MM.1S (cell line): Measurements from ENCODE around the gene CD34.

Experiments used
- DNase-seq: peaks from one replicate; pipeline ENCODE4 v3.0.0-alpha.2; 2015
- H2AFZ ChIP-seq: fragments of 300-600 bp; sonication (generic); 2 replicates; pipeline ENCODE4 v1.6.0; 2016; ENCODE audit warnings: antibody characterized with exemption, low read length
- H3F3A ChIP-seq: fragments of 300-600 bp; sonication (generic); 2 replicates; pipeline ENCODE4 v1.6.1; 2016; ENCODE audit warnings: mild to moderate bottlenecking, antibody characterized with exemption, low read length, moderate library complexity, mixed read lengths; ENCODE audit not compliant: insufficient read depth
- H3K27ac ChIP-seq: fragments of 300-600 bp; sonication (generic); 2 replicates; pipeline ENCODE4 v1.5.1; 2016; ENCODE audit warnings: mild to moderate bottlenecking, low read length
- H3K27me3 ChIP-seq: fragments of 300-600 bp; sonication (generic); replicated peaks from 2 replicates; pipeline ENCODE4 v1.6.0; 2016; ENCODE audit warnings: low read length; ENCODE audit not compliant: insufficient read depth
- H3K36me3 ChIP-seq: fragments of 300-600 bp; sonication (generic); replicated peaks from 2 replicates; pipeline ENCODE4 v1.6.1; 2016; ENCODE audit warnings: mild to moderate bottlenecking, low read length, mixed read lengths; ENCODE audit not compliant: insufficient read depth
- H3K4me1 ChIP-seq: fragments of 300-600 bp; sonication (generic); 2 replicates; pipeline ENCODE4 v1.6.1; 2016; ENCODE audit warnings: low read length, mixed read lengths
- H3K4me2 ChIP-seq: fragments of 300-600 bp; sonication (generic); 2 replicates; pipeline ENCODE4 v1.6.0; 2016; ENCODE audit warnings: low read depth, low read length
- H3K4me3 ChIP-seq: fragments of 300-600 bp; sonication (generic); 2 replicates; pipeline ENCODE4 v1.5.1; 2016; ENCODE audit warnings: low read length, mixed read lengths
- H3K79me2 ChIP-seq: fragments of 300-600 bp; sonication (generic); 2 replicates; pipeline ENCODE4 v1.6.1; 2016; ENCODE audit warnings: mixed run types, low read length, mixed read lengths
- H3K9ac ChIP-seq: fragments of 300-600 bp; sonication (generic); 2 replicates; pipeline ENCODE4 v1.6.1; 2016; ENCODE audit warnings: low read length, mixed read lengths
- H3K9me2 ChIP-seq: fragments of 300-600 bp; sonication (generic); replicated peaks from 2 replicates; pipeline ENCODE4 v1.6.1; 2016; ENCODE audit warnings: mild to moderate bottlenecking, low read length, mixed read lengths; ENCODE audit not compliant: insufficient read depth
- H3K9me3 ChIP-seq: fragments of 300-600 bp; sonication (generic); replicated peaks from 2 replicates; pipeline ENCODE4 v1.6.1; 2016; ENCODE audit warnings: mild to moderate bottlenecking, low read length, mixed read lengths; ENCODE audit not compliant: insufficient read depth
- H4K20me1 ChIP-seq: fragments of 300-600 bp; sonication (generic); 2 replicates; pipeline ENCODE4 v1.6.1; 2016; ENCODE audit warnings: mild to moderate bottlenecking, low read length, moderate library complexity, mixed read lengths; ENCODE audit not compliant: insufficient read depth
- CTCF ChIP-seq: fragments of 300-600 bp; sonication (generic); IDR thresholded peaks from 2 replicates; pipeline ENCODE4 v1.5.1; 2016; ENCODE audit warnings: antibody characterized with exemption, low read length, mixed read lengths
- EZH2 ChIP-seq: fragments of 300-600 bp; sonication (generic); optimal IDR thresholded peaks from 2 replicates; pipeline ENCODE3; 2017; ENCODE audit warnings: low read depth, mild to moderate bottlenecking, antibody characterized with exemption, low read length, mixed read lengths
- EZH2phosphoT487 ChIP-seq: fragments of 300-600 bp; sonication (generic); IDR thresholded peaks from 2 replicates; pipeline ENCODE4 v1.6.1; 2018; ENCODE audit warnings: antibody characterized with exemption, low read length

CD34 gene

GRCh38 chr1:207901041-207901653 is 9.8 kb downstream of the CD34 start:
- Histone ChIP-seq H2AFZ (no peak overlapping the region), H3K9ac (no peak overlapping the region), H3K27ac (no peak overlapping the region), H4K20me1 (no peaks in the 10 kb centered on the region), H3K4me3 (no peak overlapping the region), H3K9me2 (no peaks in the 10 kb centered on the region), H3F3A (no peaks in the 10 kb centered on the region), H3K27me3 (no peaks in the 10 kb centered on the region), H3K4me1 (no peaks in the 10 kb centered on the region), H3K9me3 (no peaks in the 10 kb centered on the region), H3K4me2 (no peak overlapping the region), H3K36me3 (no peaks in the 10 kb centered on the region), H3K79me2 (no peaks in the 10 kb centered on the region)
- no peak for TF ChIP-seq EZH2
- TF ChIP-seq EZH2phosphoT487: no peak
- TF ChIP-seq CTCF: no peak
- no peak for DNase-seq

GRCh38 chr1:207898836-207899235 is 12.1 kb downstream of the CD34 start:
- Histone ChIP-seq H3F3A (no peaks in the 10 kb centered on the region), H3K4me1 (no peaks in the 10 kb centered on the region), H3K9me3 (no peaks in the 10 kb centered on the region), H2AFZ (no peak overlapping the region), H3K79me2 (no peaks in the 10 kb centered on the region), H4K20me1 (no peaks in the 10 kb centered on the region), H3K4me2 (no peak overlapping the region), H3K4me3 (no peak overlapping the region), H3K9ac (no peak overlapping the region), H3K27ac (no peak overlapping the region), H3K36me3 (no peaks in the 10 kb centered on the region), H3K9me2 (no peaks in the 10 kb centered on the region), H3K27me3 (no peaks in the 10 kb centered on the region)
- no peak for TF ChIP-seq EZH2phosphoT487
- no peak for TF ChIP-seq EZH2
- TF ChIP-seq CTCF: no peak
- no peak for DNase-seq

- no peak overlapping the region for H3K9ac ChIP-seq
- no peaks in the 10 kb centered on the region for H3K9me2 ChIP-seq
- H2AFZ ChIP-seq: no peak overlapping the region
- H3K4me3 ChIP-seq: no peak overlapping the region
- no peaks in the 10 kb centered on the region for H3F3A ChIP-seq
- H3K27ac ChIP-seq: no peak overlapping the region
- TF ChIP-seq CTCF (no peak), EZH2phosphoT487 (no peak), EZH2 (no peak)
- no peaks in the 10 kb centered on the region for H3K79me2 ChIP-seq
- H3K36me3 ChIP-seq: no peaks in the 10 kb centered on the region
- H3K4me1 ChIP-seq: no peaks in the 10 kb centered on the region
- DNase-seq: no peak
- H3K9me3 ChIP-seq: no peaks in the 10 kb centered on the region
- H3K4me2 ChIP-seq: no peak overlapping the region
- H4K20me1 ChIP-seq: no peaks in the 10 kb centered on the region
- H3K27me3 ChIP-seq: no peaks in the 10 kb centered on the region
Measured at GRCh38 chr1:207898260-207898659, 12.7 kb downstream of the CD34 start.
